Activated CD4-positive, alpha-beta T cell treated with anti-CD3 and anti-CD28 coated beads for 1 hour (primary cell): Measurements from ENCODE around the gene MBD4.

Experiments
- DNase-seq: peaks from one replicate; pipeline ENCODE4 v3.0.0-alpha.2; 2020

The MBD4 gene

GRCh38 chr3:129462361-129462968, 22.7 kb upstream of the MBD4 start:
- DNase-seq: no peak

GRCh38 chr3:129461461-129462146, 21.9 kb upstream of the MBD4 start:
- DNase-seq: no peak

DNA sequence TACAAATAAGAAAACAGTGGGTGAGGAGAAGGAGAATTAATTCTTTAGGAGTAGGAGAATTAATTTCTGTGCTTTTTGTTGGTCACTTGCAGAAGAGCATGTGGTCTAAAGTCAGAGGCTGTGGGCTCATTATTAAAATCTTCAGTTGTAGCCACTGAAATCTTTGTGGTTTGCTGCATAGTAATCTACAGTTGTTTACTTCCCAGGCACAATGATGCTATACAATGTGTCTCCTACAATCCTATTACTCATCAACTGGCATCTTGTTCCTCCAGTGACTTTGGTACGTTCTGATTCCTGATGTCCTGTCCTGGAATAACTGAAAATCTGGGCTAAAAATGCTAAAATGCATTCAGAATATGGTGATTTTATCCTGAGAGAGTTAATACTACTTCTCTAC, 21.3 kb upstream of the MBD4 start:
- DNase-seq: no peak

GRCh38 chr3:129460572-129460971, 20.8 kb upstream of the MBD4 start:
- no peak for DNase-seq

DNA sequence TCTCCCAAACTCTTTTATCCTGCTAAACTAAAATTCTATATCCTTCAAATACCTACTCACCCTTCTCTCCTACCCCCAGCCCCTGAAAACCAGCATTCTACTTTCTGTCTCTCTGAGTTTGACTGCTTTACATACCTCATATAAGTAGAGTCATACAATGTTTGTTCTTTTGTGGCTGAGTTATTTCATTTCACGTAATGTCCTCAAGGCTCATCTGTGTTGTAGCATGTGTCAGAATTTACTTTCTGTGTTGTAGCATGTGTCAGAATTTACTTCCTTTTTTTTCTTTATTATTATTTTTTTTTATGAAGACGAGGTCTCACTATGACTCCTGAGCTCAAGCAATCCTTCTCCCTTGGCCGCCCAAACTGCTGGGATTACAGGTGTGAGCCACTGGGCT, 20.4 kb upstream of the MBD4 start:
- no peak for DNase-seq

DNA sequence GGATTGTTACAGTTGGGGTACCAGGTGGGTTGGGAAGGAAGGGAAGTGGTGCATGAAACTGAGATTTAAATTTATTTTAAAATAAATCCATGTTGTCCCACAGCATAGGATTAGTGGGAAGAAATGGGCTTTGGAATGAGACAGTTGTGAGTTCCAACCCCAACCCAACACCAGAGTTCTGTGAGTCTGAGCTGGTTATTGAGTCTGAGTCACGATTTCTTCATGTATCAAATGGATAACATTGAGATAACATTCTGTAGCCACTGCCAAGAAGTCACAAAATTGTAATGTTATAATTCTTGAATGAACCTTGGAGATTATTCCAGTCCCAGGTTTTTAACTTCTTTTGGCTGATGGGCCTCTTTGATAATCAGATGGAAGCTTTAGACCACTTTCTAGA, 14.0 kb upstream of the MBD4 start:
- no peak for DNase-seq

DNA sequence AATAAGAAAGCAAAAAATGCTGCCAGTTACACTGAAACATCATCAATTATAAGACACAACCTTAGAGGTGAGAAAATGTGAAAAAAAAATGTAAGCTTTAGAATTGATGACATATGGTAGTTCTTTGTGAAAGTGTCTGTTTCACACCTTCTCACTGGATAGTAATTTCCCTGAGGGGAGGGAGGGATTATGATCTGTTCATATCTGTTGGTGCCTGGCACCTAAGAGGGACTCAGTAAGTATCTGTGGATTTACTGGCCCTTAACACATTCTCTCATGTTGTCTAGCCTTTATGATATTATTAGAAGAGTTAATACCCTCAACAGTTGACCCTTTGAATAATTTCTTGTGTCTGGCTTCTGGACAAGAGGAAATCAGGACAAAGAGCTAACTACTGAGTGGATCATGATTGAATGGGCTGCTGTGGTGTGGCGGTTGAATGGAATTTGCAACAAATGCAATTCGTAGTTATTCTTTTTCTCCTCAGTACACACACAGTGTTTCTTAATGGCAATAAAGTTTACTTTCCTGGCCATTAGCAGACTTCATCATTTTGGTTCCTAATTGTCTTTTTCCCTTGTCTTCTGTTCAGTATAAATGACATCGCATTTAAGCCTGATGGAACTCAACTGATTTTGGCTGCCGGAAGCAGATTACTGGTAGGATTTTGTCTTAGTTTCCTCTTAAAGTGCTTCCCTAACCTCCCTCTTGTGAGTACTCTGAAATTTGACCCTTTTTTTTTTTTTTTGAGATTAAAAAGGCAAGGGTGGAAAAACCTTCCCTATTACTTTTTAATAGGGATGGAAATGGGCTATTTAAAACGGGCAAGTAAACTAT, 9.7 kb upstream of the MBD4 start:
- DNase-seq: no peak

DNA sequence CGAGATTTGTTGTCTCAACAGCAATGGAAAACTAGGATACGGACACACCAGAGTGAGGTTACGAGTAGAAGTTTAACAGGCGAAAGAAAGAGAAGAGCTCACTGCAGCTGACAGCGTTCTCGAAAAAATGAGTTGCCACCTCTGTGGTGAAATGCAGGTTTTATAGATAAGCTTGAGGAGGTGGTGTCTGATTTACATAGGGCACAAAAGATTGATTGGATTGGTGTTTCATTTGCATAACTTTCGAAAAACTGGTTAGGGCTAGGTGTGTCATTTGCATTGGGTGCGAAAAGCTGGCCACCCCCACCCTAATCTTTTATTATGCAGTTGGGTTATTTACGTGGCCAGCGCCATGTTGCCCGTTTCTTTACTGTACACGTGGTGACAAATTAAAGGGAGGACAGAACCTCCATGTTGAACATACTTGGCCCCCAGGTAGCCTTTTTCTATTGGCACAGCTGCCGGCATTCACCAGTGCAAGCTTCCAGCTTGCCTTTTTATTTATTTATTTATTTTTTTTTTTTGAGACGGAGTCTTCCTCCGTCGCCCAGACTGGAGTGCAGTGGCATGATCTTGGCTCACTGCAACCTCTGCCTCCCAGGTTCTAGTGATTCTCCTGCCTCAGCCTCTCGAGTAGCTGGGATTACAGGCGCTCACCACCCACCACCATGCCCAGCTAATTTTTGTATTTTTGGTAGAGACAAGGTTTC, 8.6 kb upstream of the MBD4 start:
- no peak for DNase-seq

DNA sequence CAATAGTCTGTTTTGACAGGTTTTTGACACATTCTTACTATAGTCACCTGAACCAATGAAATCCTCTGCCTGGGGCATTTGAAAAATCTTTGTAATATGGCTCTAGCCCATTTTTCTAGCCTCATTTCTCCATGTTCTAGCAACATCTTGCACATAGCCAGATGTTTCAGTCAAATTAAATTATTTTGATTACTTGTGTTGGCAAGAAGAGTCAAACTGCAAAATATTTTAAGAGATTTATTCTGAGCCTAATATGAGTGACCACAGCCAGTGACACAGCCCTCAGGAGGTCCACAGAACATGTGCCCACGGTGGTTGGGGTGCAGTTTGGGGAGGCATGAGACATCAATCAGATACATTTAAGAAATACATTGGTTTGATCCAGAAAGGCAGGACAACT, 7.2 kb upstream of the MBD4 start:
- no peak for DNase-seq

GRCh38 chr3:129445471-129445870, 5.7 kb upstream of the MBD4 start:
- no peak for DNase-seq

- DNase-seq: no peak
These were observed 3.2 kb upstream of the MBD4 start for GRCh38 chr3:129442947-129443346.

DNA sequence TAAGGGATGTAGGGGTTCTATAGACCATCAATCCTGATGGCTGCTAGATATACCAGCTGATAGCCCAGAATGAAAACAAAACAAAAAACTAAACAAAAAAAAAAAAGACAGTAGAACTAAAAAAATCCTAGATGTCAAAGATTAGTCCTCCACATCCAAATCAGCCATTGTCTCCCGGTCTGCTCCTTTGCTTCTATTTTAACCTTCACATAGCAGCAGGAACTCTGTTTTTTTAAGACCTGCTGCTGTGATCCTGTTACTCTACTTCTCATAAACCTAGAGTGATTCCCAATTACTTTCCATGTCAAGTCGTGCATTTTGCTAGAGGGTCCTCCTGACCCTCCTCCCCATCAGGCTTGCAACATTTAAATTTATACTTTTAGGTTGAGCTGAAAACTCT, 2.7 kb upstream of the MBD4 start:
- DNase-seq: no peak

- no peak for DNase-seq
These were observed 2.0 kb upstream of the MBD4 start for GRCh38 chr3:129441782-129442181.

DNA sequence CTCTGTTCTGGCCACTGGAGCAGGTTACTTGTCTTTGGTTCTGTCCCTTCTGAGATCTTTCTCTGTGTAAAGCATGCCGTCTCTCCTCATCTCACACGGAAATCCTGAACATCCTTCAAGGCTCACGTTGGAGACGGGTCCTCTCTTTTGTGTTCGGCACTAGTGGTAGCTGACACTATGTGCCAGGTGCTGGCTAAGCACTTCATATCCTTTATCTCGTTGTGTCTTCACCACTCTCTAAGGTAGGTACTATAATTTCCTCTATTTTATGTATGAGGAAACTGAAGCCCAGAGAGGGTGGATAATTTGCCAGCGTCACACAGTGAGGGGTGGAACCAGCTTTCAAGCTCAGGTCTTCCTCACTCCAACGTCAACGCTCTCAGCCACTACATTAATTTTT, 1.5 kb upstream of the MBD4 start:
- DNase-seq: no peak

- no peak for DNase-seq
These were observed 956 bp upstream of the MBD4 start for GRCh38 chr3:129440618-129441190.

DNA sequence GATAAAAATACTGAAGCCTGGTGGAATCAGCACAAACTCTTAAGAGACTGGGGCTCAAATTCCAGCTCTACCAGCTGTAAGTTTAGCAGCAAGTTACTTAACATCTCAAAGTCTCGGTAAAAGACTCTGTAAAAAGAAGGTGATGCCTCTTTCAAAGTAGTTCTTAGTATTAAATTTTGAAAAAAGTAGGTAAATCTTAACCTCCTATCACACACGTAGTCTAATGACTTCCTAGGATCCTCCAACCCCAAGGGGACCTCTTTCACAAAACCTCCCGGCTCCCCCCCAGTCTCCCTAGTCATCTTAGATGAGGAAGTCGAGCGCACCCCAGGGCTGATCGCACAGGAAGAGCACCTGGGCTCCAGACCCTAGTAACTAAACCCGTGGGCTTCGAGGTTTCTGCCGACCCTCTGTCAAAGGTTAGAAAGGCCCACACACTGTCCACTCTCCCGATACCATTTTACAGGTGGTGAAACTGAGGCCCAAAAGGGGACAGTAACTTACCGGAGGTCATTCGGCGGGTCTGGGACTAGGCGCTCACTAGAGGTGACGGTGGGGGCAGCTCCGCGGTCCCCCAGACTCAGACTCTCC, 427 bp downstream of the MBD4 start:
- peak; percentile 11 for DNase-seq

DNA sequence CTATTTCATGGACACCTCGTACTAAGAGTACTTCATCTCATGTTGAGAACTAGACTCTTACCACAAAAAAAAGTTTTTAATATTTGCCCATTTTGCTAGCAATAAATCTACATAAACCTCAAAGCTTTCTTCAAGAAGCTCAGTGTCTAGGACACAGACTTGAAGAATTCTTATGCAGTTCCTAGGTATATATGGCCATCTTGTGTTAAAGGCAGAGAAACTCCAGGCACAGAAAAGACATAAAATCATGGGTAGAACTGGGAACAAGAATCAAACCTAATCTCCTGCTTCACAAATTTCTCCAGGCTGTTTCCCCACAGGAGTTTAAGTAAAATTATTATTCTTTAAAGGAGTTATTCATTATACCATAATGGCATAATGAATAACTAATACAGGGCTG, 4.4 kb downstream of the MBD4 start:
- no peak for DNase-seq

- DNase-seq: no peak
These were observed 5.6 kb downstream of the MBD4 start for GRCh38 chr3:129434140-129434539.

GRCh38 chr3:129433565-129433964, 6.2 kb downstream of the MBD4 start:
- DNase-seq: no peak

GRCh38 chr3:129432671-129433070, 7.1 kb downstream of the MBD4 start:
- DNase-seq: no peak

- no peak for DNase-seq
These were observed 7.7 kb downstream of the MBD4 start for GRCh38 chr3:129432036-129432435.

GRCh38 chr3:129429602-129430001, 10.1 kb downstream of the MBD4 start:
- no peak for DNase-seq

DNA sequence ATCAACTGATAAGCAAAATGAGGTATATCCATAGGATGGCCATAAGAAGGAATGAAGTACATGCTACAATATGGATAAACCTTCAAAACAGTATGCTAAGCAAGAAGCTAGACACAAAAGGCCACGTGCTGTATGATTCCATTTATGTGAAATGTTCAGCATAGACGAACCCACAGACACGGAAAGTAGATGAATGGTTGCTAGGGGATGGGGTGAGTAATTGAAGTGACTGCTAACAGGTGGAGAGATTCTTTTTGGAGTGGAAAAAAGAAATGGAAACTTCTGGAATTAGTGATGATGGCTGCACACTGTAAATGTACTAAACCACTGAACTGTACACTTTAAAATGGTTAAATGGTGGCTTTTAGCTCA, 10.7 kb downstream of the MBD4 start:
- no peak for DNase-seq
